KOPT-K1 (cell line): ENCODE measurements around the gene VSTM2L.

Experiments
- H3K27ac ChIP-seq: fragments of 200-600 bp; sonication (generic); 2 replicates; pipeline ENCODE4 v1.5.1; 2016; ENCODE audit warnings: antibody characterized with exemption, mild to moderate bottlenecking, low read depth, low read length; ENCODE audit not compliant: poor library complexity, severe bottlenecking
- H3K36me3 ChIP-seq: fragments of 200-600 bp; sonication (generic); 2 replicates; pipeline ENCODE4 v1.5.1; 2017; ENCODE audit warnings: antibody characterized with exemption, mild to moderate bottlenecking, low read length, moderate library complexity; ENCODE audit not compliant: insufficient read depth
- H3K9me3 ChIP-seq: fragments of 200-600 bp; sonication (generic); 2 replicates; pipeline ENCODE4 v1.5.1; 2017; ENCODE audit warnings: antibody characterized with exemption, low read length, mild to moderate bottlenecking; ENCODE audit not compliant: insufficient read depth, poor library complexity, severe bottlenecking

VSTM2L gene

GRCh38 chr20:37903317-37904007 lies 535 bp downstream of the VSTM2L start:
- H3K9me3 ChIP-seq: no peaks in the 10 kb centered on the region
- H3K36me3 ChIP-seq: no peaks in the 10 kb centered on the region
- H3K27ac ChIP-seq: no peak overlapping the region

- no peak overlapping the region for H3K27ac ChIP-seq
- no peaks in the 10 kb centered on the region for H3K9me3 ChIP-seq
- H3K36me3 ChIP-seq: no peaks in the 10 kb centered on the region
Measured at GRCh38 chr20:37904008-37904642, 1.2 kb downstream of the VSTM2L start.

DNA sequence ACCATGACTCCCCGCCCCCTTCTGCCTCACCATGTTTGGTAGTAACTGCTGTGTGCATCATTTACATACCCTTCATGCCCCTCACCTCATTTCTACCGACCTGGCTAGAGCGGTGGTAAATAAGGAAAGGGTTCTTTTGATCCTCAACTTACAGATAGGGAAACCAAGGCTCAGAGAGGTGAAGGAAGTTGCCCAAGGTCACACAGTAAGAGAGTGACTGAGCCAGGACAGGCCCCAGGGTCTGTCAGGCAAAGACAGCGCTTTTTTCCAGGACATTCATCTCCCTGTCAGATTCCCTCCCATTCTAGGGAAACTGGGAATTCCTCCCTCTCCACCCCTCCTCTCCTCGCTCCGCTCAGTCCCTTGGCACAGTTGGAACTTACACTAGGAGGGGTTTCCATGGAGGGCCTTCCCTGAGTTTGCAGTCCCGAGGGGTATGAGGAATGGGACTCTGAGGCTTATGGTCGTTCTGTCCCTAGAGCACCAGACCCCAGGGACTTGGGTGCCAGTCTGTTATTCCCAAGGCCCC lies 2.0 kb downstream of the VSTM2L start:
- Histone ChIP-seq H3K36me3 (no peaks in the 10 kb centered on the region), H3K27ac (no peak overlapping the region), H3K9me3 (no peaks in the 10 kb centered on the region)

GRCh38 chr20:37905671-37906613 lies 3.0 kb downstream of the VSTM2L start:
- H3K9me3 ChIP-seq: no peaks in the 10 kb centered on the region
- no peak overlapping the region for H3K27ac ChIP-seq
- no peaks in the 10 kb centered on the region for H3K36me3 ChIP-seq

DNA sequence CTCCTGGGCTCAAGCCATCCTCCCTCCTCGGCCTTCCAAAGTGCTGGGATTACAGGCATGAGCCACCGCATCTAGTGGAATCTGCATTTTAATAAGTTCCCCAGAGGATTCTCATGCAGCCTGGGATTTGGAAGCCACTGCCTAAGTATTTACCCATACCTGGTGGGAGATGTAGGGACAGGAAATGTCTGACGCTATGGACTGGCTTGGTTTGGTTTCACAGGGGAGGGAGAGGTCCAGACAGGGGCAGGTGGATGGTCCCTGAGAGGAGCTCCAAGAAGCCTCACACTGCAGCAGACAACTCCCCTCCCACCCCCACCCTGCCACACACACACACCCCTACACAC lies 4.4 kb downstream of the VSTM2L start:
- Histone ChIP-seq H3K36me3 (no peaks in the 10 kb centered on the region), H3K9me3 (no peaks in the 10 kb centered on the region), H3K27ac (no peak overlapping the region)

- no peaks in the 10 kb centered on the region for H3K9me3 ChIP-seq
- H3K27ac ChIP-seq: no peak overlapping the region
- H3K36me3 ChIP-seq: no peaks in the 10 kb centered on the region
Measured at GRCh38 chr20:37907677-37908401, 4.9 kb downstream of the VSTM2L start.

DNA sequence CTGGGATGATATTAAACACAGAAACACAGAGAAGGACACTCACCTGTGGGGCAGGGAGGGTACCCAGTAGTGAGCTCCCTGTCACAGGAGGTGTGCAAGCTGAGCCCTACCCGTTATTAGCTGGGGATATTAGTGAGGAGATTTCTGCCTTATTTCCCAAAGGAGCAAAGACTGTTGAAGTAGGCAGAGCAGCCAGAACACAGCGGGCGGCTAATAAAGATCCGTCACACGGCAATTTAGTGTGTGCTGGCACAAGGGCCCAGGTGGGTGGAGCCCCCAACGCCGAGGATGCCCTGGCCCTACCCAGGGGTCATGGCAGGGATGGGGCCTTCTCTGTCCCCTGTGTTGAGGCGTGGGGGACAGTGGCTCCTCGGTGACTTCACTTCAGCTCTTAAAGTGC lies 8.3 kb downstream of the VSTM2L start:
- no peaks in the 10 kb centered on the region for H3K36me3 ChIP-seq
- H3K9me3 ChIP-seq: no peaks in the 10 kb centered on the region
- no peak overlapping the region for H3K27ac ChIP-seq

GRCh38 chr20:37911838-37912281 lies 8.9 kb downstream of the VSTM2L start:
- no peak overlapping the region for H3K27ac ChIP-seq
- H3K9me3 ChIP-seq: no peaks in the 10 kb centered on the region
- H3K36me3 ChIP-seq: no peaks in the 10 kb centered on the region

DNA sequence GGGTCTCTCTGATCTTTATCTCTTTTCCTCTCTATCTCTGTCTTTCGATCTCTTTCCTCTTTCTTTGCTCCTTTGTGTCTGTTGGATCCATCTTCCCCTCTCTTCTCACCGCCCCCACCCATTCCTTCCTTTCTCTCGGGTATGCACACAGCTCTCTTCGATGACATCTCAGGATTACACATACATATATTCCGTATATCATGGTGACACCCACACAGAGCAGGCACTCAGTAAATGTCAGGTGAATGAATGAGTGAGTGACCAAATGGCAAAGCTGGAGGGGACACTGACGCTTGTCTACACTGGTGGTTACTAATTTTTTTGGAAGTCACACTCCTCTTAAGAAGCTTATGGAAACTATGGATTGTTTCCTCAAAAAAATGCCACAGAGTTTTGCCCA lies 9.9 kb downstream of the VSTM2L start:
- H3K9me3 ChIP-seq: no peaks in the 10 kb centered on the region
- H3K36me3 ChIP-seq: no peaks in the 10 kb centered on the region
- H3K27ac ChIP-seq: no peak overlapping the region

GRCh38 chr20:37913567-37914366 lies 10.8 kb downstream of the VSTM2L start:
- no peak overlapping the region for H3K27ac ChIP-seq
- H3K9me3 ChIP-seq: no peaks in the 10 kb centered on the region

DNA sequence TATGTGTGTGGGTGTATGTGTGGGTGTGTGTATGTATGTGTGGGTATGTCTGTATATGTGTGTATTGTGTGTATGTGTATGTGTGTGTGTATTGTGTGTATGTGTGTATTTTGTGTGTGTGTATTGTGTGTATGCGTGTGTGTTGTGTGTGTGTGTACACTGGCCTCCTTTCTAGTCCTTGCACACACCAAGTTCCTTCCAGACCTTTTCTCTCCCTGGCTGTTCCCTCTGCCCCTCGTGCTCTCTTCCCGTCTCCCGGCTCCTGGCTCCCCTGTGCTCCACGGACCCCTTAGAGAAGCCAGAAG lies 11.4 kb downstream of the VSTM2L start:
- H3K27ac ChIP-seq: no peak overlapping the region
- no peaks in the 10 kb centered on the region for H3K9me3 ChIP-seq
- no peaks in the 10 kb centered on the region for H3K36me3 ChIP-seq

More at GRCh38 chr20:37913567-37914366, 10.8 kb downstream of the VSTM2L start:
- H3K36me3 ChIP-seq: no peaks in the 10 kb centered on the region

GRCh38 chr20:37914672-37915433 lies 11.9 kb downstream of the VSTM2L start:
- no peak overlapping the region for H3K27ac ChIP-seq
- no peaks in the 10 kb centered on the region for H3K9me3 ChIP-seq
- H3K36me3 ChIP-seq: no peaks in the 10 kb centered on the region

- no peaks in the 10 kb centered on the region for H3K36me3 ChIP-seq
- H3K9me3 ChIP-seq: no peaks in the 10 kb centered on the region
- H3K27ac ChIP-seq: no peak overlapping the region
Measured at GRCh38 chr20:37915434-37915787, 12.5 kb downstream of the VSTM2L start.
